Uterus (tissue), 4 donors: ENCODE results near the gene SPATA16. TPM values are rescaled to one million over a fixed set of nuclear protein-coding genes. Genes with fewer than 3 reads are reported as not detected.

Experiments
- DNase-seq, 2 donors: peaks; one replicate each; pipeline ENCODE4 v3.0.0-alpha.2; 2019 to 2020
- H3K27ac ChIP-seq, 2 donors: fragments of 200-600 bp; sonication (generic); 1 replicate in 1 of 2; 2 replicates in 1 of 2; pipeline ENCODE4 v1.5.1; 2016 to 2018
- H3K27me3 ChIP-seq, 2 donors: fragments of 200-600 bp; sonication (generic); one replicate each; pipeline ENCODE4 v1.5.1; 2018 to 2019; ENCODE audit warnings: control low read depth in 1 of 2
- H3K36me3 ChIP-seq, 2 donors: fragments of 200-600 bp; sonication (generic); one replicate each; pipeline ENCODE4 v1.5.1; 2019; ENCODE audit warnings: control low read depth in 1 of 2
- H3K4me1 ChIP-seq, 2 donors: fragments of 200-600 bp; sonication (generic); one replicate each; pipeline ENCODE4 v1.5.1; 2018 to 2019; ENCODE audit warnings: control low read depth in 1 of 2
- H3K4me3 ChIP-seq, 2 donors: fragments of 200-600 bp; sonication (generic); 1 replicate in 1 of 2; 2 replicates in 1 of 2; pipeline ENCODE4 v1.5.1; 2018 to 2019; ENCODE audit warnings: mild to moderate bottlenecking in 1 of 2
- H3K9me3 ChIP-seq, 2 donors: fragments of 200-600 bp; sonication (generic); one replicate each; pipeline ENCODE4 v1.5.1; 2019; ENCODE audit warnings: control low read depth in 1 of 2
- POLR2A ChIP-seq, 2 donors: fragments of 450-650 bp; IDR thresholded peaks; one replicate each; pipeline ENCODE4 v1.6.1; 2016; ENCODE audit warnings: antibody characterized with exemption in 2 of 2, mild to moderate bottlenecking in 1 of 2, moderate library complexity in 1 of 2
- intact Hi-C: fragments of 100-400 bp; cut with DNase I; formaldehyde crosslinking; loops from one replicate; pipeline ENCODE4 v1.15.1; 2023; ENCODE audit warnings: low total_unique reads
- total RNA-seq, 4 donors: library from RNA; depleted of rRNA in 3 of 4; stranded (reverse); fragments of >200 nt in 3 of 4; gene quantifications; one replicate each; pipeline versions ENCODE4 v1.1.0 to v1.2.4, GENCODE V29; 2014 to 2023
- TF ChIP-seq, protein P1 (sequence below), 4 experiments: fragments of 200-600 bp in 2 of 4; fragments of 450-650 bp in 2 of 4; sonication (generic) in 2 of 4; IDR thresholded peaks; one replicate each; pipeline ENCODE4 v1.5.1; 2016 to 2019; ENCODE audit warnings: antibody characterized with exemption in 4 of 4, mild to moderate bottlenecking in 2 of 4, moderate library complexity in 1 of 4
- donor health status: DM: yes; HTN: yes; CAD: no.

SPATA16 gene
- total RNA-seq, 4 donors from 2014 or later, result not detected

DNA sequence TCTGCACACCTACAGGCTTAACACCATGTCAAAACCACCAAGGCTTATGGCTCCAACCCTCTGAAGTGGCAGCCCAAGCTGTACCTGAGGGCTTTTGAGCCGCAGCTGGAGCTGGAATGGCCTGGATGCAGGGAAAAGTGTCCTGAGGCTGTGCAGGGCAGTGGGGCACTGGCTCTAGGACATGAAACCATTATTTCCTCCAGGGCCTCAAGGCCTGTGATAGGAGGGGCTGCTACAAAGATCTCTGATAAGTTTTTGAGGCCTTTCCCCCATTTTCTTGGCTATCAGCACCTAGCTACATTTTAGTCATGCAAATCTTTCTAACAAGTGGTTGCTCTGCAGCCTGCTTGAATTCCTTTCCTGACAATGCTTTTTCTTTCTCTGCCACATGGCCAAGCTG, 37.6 kb downstream of the SPATA16 start:
- no peaks in the 10 kb centered on the region for H3K36me3 ChIP-seq
- no peaks in the 10 kb centered on the region for H3K4me1 ChIP-seq
- H3K27me3 ChIP-seq, result no peaks in the 10 kb centered on the region
- H3K27ac ChIP-seq, result no peak overlapping the region
- no peak for DNase-seq
- H3K4me3 ChIP-seq, result no peak overlapping the region
- intact Hi-C loops, result no loop called here
- no peak for TF ChIP-seq POLR2A (IDR thresholded peaks at IDR 0.05)
- TF ChIP-seq, protein P1, sequence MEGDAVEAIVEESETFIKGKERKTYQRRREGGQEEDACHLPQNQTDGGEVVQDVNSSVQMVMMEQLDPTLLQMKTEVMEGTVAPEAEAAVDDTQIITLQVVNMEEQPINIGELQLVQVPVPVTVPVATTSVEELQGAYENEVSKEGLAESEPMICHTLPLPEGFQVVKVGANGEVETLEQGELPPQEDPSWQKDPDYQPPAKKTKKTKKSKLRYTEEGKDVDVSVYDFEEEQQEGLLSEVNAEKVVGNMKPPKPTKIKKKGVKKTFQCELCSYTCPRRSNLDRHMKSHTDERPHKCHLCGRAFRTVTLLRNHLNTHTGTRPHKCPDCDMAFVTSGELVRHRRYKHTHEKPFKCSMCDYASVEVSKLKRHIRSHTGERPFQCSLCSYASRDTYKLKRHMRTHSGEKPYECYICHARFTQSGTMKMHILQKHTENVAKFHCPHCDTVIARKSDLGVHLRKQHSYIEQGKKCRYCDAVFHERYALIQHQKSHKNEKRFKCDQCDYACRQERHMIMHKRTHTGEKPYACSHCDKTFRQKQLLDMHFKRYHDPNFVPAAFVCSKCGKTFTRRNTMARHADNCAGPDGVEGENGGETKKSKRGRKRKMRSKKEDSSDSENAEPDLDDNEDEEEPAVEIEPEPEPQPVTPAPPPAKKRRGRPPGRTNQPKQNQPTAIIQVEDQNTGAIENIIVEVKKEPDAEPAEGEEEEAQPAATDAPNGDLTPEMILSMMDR (IDR thresholded peaks at IDR 0.05), result no peak
- H3K9me3 ChIP-seq, result no peaks in the 10 kb centered on the region

DNA sequence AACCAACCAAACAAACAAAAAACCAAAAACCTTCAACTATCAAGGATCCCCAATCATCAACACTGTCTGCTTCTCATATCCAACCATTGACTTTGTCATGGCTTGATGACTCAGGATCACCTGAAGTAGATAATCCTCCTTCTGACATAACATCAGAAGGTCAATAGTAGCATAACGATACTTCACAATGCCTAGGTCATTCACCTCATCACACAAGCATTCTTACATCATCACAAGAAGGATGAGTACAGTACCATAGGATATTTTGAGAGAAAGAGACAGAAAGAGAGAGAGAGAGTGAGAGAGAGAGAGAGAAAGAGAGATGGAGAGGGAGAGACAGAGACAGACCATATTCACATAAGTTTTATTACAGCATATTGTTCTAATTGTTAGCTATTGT, 42.1 kb downstream of the SPATA16 start:
- TF ChIP-seq, protein P1 (IDR thresholded peaks at IDR 0.05), result no peak
- no peak for TF ChIP-seq POLR2A (IDR thresholded peaks at IDR 0.05)
- H3K4me3 ChIP-seq, result no peak overlapping the region
- no peak for DNase-seq
- no peaks in the 10 kb centered on the region for H3K36me3 ChIP-seq
- intact Hi-C loops, result no loop called here
- H3K27me3 ChIP-seq, result no peaks in the 10 kb centered on the region
- no peaks in the 10 kb centered on the region for H3K4me1 ChIP-seq
- no peak overlapping the region for H3K27ac ChIP-seq
- H3K9me3 ChIP-seq, result no peaks in the 10 kb centered on the region

DNA sequence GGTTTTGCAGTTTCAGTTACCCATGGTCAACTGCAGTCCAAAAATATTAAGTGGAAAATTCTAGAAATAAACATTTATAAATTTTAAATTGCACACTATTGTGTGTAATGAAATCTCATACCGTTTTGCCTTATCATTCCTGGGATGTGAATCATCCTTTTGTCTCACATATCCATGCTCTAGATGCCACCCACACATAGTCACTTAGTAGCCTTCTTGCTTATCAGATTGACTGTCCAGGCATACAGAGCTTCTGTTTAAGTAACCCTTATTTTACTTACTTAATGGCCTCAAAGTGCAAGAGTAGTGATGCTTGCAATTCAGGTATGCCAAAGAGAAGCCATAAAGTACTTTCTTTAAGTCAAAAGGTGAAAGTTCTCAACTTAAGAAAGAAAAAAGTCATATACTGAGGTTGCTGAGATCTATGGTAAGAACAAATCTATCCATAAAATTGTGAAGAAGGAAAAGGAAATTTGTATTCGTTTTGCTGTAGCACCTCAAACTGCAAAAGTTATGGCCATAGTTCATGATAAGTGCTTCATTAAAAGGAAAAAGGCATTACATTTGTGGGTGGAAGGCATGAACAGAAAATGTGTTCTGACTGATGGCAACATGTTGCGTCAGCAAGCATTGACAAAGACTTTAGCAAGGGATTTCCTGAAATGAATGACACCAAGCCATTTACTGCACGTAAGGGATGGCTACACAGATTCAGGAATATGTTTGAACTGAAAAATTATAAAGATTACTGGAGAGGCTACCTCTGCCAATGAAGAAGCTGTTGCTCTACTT, 43.8 kb downstream of the SPATA16 start:
- Histone ChIP-seq H3K27ac (no peak overlapping the region), H3K36me3 (no peaks in the 10 kb centered on the region), H3K27me3 (no peaks in the 10 kb centered on the region), H3K4me1 (no peaks in the 10 kb centered on the region), H3K4me3 (no peak overlapping the region), H3K9me3 (no peaks in the 10 kb centered on the region)
- no peak for DNase-seq
- intact Hi-C loops, result no loop called here
- TF ChIP-seq, protein P1 (IDR thresholded peaks at IDR 0.05), result no peak
- no peak for TF ChIP-seq POLR2A (IDR thresholded peaks at IDR 0.05)

DNA sequence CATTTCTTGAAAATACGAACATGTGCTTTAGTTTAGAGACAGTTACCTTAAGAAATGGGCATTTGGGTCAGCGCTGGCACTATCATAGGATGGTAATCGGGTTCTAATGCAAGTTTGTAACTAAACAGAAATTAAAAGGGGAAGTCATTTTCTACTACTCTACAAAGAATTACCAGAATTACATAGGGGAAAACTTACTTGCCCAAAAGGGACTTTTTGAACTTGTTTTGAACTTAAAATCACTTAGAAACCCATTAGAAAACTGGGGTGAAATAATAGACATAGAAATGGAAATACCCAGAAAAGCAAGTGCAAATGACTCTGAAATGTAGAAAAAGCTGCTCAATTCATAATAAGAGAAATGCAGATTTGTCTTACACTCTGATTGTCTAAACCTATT, 44.9 kb downstream of the SPATA16 start:
- DNase-seq, result no peak
- H3K9me3 ChIP-seq, result no peaks in the 10 kb centered on the region
- TF ChIP-seq, protein P1 (IDR thresholded peaks at IDR 0.05), result no peak
- no peak for TF ChIP-seq POLR2A (IDR thresholded peaks at IDR 0.05)
- no peaks in the 10 kb centered on the region for H3K27me3 ChIP-seq
- no peaks in the 10 kb centered on the region for H3K36me3 ChIP-seq
- no peaks in the 10 kb centered on the region for H3K4me1 ChIP-seq
- no peak overlapping the region for H3K4me3 ChIP-seq
- intact Hi-C loops, result no loop called here
- no peak overlapping the region for H3K27ac ChIP-seq

DNA sequence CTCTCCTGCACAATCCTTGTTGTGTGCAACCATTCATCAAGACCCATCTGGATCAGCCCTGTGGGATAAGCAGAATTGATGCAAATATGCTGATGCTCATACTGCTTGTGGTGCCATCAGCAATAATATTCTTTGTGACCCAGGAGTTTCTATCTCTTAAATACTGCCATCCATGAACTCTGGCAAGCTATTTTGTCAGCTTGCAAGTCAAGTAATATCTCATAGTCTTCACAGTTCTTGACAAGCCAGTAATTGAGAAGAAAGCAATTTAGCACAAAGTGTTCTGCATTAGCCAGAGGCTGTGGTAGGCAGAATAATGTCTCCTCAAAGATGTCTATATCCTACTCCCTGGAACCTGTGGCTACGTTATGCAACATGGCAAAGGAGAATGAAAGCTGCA, 49.0 kb downstream of the SPATA16 start:
- Histone ChIP-seq H3K9me3 (no peaks in the 10 kb centered on the region), H3K27me3 (no peaks in the 10 kb centered on the region), H3K36me3 (no peaks in the 10 kb centered on the region), H3K4me1 (no peaks in the 10 kb centered on the region), H3K4me3 (no peak overlapping the region), H3K27ac (no peak overlapping the region)
- DNase-seq, result no peak
- intact Hi-C loops, result no loop called here
- TF ChIP-seq, protein P1 (IDR thresholded peaks at IDR 0.05), result no peak
- TF ChIP-seq POLR2A (IDR thresholded peaks at IDR 0.05), result no peak
